GM12873 (cell line): ENCODE results near the gene CDH23.

Source experiments
- TF ChIP-seq, protein P1 (sequence below): IDR thresholded peaks from 2 replicates; pipeline ENCODE4 v1.5.1; 2012; ENCODE audit warnings: low read depth, mild to moderate bottlenecking, moderate library complexity, low read length, control low read depth; ENCODE audit not compliant: insufficient read depth; ENCODE audit errors: missing control alignments

Gene CDH23

DNA sequence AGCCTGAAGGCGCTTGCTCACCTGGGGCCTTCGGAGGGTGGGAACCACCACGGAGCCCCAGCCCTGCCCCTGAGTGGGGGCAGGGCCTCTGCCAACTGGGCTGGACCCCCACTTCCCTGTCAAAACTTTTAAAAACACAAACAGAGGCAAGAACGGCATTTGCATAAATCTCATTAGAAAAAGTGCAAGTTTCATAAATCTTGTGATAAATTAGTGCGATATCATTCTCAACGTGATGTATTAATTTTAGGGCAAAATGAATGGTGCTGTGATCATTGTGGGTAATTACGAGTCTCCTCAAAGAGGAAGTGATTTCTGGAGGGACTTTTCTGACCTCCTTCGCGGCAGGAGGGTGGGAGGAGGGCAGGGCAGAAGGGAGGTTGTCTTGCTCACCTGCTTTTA is 98.3 kb downstream of the CDH23 start:
- TF ChIP-seq, protein P1, sequence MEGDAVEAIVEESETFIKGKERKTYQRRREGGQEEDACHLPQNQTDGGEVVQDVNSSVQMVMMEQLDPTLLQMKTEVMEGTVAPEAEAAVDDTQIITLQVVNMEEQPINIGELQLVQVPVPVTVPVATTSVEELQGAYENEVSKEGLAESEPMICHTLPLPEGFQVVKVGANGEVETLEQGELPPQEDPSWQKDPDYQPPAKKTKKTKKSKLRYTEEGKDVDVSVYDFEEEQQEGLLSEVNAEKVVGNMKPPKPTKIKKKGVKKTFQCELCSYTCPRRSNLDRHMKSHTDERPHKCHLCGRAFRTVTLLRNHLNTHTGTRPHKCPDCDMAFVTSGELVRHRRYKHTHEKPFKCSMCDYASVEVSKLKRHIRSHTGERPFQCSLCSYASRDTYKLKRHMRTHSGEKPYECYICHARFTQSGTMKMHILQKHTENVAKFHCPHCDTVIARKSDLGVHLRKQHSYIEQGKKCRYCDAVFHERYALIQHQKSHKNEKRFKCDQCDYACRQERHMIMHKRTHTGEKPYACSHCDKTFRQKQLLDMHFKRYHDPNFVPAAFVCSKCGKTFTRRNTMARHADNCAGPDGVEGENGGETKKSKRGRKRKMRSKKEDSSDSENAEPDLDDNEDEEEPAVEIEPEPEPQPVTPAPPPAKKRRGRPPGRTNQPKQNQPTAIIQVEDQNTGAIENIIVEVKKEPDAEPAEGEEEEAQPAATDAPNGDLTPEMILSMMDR, result no peak

DNA sequence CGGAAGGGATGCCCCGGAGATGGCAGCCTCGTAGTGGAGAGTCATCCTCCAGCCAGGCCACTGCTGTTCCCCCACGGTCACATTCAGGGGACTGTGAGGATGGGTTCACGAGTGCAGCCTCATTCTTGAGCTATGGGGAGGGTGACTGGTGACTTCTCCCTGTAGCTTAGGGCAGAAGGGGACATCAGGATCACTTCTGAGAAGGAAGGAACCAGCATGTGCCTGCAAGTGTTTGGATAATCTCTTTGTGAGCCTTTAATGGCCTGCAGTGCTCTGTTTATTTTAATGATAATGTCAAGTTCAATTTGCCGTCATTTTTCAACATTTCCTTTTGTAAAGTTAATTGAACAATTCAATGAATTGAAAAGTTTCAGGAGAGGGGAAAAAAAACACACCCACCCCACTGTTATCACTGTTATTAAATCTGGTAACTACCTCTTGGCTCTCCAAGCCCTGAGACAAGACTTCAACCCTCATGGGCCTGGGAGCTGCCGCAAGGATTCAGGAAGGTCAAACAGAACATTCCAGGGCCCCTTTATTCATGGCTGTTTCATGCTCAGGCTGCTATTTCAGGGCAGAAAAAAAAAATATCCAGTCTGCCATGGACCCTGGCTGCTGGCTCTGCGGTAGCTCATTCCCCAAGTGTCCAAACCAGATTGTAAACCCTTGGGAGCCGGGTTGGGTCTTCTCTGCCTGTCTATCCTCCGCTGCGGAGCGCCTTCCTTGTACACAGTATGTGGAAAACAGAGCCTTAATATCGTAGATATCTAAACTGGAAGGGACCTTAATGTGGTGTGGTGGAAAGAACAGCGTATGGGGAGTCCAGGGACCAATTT is 100.4 kb downstream of the CDH23 start:
- TF ChIP-seq, protein P1, result no peak

DNA sequence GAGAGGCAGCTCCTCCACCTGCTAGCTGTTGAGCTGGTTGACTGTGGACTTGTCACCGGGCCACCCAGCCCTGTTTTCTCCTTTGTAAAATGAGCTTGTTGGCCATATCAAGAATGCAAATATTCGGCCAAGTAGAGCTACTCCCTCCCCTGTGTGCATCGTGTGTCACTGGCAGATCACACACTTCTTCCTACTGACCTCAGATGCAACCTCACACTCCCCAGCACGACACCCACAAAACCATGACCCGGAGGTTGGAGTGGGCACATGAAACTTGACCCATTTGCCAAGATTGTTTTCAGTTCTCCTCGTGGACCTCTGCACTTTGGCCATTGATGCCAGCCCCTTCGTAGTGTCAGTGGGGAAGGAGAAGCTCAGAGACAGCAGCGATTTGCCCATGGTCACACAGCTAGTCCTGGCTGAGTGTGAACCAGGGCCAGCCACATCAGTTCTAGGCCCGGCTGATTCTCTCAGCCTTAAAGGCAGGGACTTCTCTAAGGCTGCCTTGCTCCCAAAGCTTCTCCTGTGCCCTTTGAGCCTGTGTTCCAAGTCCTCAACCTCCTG is 101.1 kb downstream of the CDH23 start:
- TF ChIP-seq, protein P1, result no peak

DNA sequence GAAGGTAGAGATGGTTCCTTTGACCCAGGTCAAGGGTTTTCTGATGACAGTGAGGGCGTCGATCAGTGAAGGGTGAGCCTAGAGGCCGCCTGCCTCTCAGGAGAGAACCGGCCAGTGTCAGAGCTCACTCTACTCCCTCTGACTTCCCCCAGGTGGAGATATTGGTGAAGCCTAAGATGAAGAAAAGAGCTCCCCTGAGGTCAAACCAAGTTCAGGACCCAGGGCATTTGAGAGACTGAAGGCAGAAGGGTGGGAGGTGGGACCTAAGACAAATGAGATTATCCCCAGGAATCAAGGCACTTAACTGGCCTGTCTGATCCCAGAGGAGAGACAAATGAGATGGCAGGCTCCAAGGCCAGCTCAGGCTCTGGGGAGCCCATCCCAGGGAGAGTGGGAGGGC is 104.7 kb downstream of the CDH23 start:
- TF ChIP-seq, protein P1, result no peak

DNA sequence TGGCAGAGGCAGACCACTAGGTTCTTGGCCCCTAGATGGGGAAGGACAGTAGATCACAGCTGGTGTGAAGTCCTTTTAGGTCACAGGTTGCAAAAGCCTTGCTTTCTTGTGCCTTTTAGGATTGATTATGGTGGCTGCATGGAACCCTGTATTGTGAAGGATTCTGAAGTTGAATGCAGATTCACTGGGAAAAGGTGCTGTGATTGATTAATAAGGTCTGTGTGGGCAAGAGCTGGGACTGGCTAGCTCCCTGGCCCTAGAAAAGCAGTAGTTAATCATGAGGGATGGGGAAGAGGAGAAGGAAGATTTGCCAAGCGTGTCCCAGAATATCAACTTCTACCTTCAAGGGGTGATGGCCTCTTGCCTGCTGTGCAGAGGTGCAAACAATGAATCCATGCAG is 105.5 kb downstream of the CDH23 start:
- TF ChIP-seq, protein P1, result no peak

DNA sequence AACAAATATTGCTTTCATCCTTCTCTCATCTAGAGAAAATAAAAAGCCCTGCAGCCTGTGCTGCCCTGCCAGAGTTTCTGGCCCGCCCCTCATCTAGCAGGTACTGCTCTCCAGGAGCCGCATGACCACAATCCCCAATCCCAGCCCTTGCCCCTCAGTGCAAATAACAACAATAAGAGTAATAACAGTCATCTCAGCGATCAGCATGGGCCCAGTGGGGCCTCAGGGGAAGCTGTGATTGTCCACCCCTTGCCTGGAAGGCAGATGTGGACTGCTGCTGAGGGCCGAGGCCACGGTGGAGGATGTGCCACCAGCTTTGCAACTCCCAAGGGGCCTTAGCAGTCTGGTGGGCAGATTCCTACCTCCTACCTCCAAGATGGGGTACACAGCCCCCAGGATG is 106.1 kb downstream of the CDH23 start:
- TF ChIP-seq, protein P1, result no peak

DNA sequence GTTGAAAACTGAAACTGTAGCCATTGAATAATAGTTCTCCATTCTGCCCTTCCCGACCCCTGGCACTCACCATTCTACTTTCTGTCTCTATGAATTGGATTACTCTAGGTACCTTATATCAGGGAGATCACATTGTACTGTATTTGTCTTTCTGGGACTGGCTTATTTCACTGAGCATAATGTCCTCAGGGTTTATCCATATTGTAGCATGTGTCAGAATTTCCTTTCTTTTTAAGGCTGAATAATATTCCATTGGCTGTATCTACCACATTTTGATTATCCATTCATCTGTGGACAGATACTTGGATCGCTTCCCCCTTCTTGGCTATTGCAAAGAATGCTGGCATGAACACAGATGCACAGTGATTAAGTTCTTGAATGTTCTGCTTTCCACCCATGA is 107.4 kb downstream of the CDH23 start:
- TF ChIP-seq, protein P1, result no peak
